Brain microvascular endothelial cell (primary cell): Measurements from ENCODE around the gene PRR13.
A peak's percentile ranks its signal among the peaks of the same experiment; 100 is the strongest.

Source experiments
- DNase-seq: peaks from one replicate; pipeline ENCODE4 v3.0.0-alpha.2; 2020
- H3K27ac ChIP-seq: fragments of 250-450 bp; sonication (Bioruptor Pico); 2 replicates; pipeline ENCODE4 v1.5.1; 2020; ENCODE audit warnings: mild to moderate bottlenecking, moderate library complexity
- H3K27me3 ChIP-seq: fragments of 250-450 bp; sonication (Bioruptor Pico); replicated peaks from 2 replicates; pipeline ENCODE4 v1.5.1; 2020; ENCODE audit warnings: mild to moderate bottlenecking
- H3K36me3 ChIP-seq: fragments of 250-450 bp; sonication (Bioruptor Pico); replicated peaks from 2 replicates; pipeline ENCODE4 v1.5.1; 2020; ENCODE audit warnings: mild to moderate bottlenecking
- H3K4me3 ChIP-seq: 2 replicates; pipeline ENCODE4 v1.5.1; 2011; ENCODE audit warnings: low read depth, mild to moderate bottlenecking, control low read depth, low read length, moderate library complexity
- in situ Hi-C: cut with HindIII; loops from 2 replicates; pipeline ENCODE4 v1.10.0; 2017; ENCODE audit warnings: low sequenced_read_pairs, low pct_ligation_motif_present
- TF ChIP-seq, protein P1 (sequence below): IDR thresholded peaks from 2 replicates; pipeline ENCODE4 v1.5.1; 2011; ENCODE audit warnings: low read depth, mild to moderate bottlenecking, moderate library complexity, low read length, control low read depth, inconsistent platforms; ENCODE audit errors: missing control alignments

The PRR13 gene

DNA sequence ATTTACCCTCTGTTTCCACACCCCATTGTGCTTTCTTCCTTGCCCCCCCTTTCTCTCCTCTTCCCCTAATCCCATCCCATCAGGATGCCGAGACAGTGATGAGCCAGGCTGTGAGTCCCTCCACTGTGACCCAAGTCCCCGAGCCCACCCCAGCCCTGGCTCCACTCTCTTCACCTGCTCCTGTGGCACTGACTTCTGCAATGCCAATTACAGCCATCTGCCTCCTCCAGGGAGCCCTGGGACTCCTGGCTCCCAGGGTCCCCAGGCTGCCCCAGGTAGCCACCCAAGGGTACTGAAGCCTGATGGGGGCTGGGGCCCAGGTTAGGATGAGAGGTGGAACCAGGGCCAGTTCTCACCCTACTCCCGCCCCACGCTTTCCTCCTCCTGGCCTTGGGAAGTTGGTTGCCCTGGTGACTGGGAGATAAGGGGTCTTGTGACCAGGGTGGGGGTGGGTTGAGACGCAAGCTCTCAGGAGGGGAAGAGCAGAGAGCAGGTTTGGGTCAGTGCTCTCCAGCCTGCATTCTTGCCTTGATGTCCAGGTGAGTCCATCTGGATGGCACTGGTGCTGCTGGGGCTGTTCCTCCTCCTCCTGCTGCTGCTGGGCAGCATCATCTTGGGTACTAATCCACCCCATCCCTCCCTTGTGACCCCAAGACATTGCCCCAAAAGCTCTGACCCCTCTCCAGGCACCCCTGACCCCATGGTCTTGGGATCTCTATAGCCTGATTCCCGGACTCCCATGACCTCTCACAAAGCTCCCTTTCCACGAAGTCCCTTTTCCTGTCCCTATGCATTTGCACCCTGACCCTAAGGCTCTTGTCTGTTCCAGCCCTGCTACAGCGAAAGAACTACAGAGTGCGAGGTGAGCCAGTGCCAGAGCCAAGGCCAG, 16.7 kb upstream of the PRR13 start:
- H3K36me3 ChIP-seq: no peaks in the 10 kb centered on the region
- H3K4me3 ChIP-seq: no peak overlapping the region
- no peak for DNase-seq
- H3K27ac ChIP-seq: no peak overlapping the region
- TF ChIP-seq, protein P1, sequence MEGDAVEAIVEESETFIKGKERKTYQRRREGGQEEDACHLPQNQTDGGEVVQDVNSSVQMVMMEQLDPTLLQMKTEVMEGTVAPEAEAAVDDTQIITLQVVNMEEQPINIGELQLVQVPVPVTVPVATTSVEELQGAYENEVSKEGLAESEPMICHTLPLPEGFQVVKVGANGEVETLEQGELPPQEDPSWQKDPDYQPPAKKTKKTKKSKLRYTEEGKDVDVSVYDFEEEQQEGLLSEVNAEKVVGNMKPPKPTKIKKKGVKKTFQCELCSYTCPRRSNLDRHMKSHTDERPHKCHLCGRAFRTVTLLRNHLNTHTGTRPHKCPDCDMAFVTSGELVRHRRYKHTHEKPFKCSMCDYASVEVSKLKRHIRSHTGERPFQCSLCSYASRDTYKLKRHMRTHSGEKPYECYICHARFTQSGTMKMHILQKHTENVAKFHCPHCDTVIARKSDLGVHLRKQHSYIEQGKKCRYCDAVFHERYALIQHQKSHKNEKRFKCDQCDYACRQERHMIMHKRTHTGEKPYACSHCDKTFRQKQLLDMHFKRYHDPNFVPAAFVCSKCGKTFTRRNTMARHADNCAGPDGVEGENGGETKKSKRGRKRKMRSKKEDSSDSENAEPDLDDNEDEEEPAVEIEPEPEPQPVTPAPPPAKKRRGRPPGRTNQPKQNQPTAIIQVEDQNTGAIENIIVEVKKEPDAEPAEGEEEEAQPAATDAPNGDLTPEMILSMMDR: no peak
- in situ Hi-C loops: no loop called here
- H3K27me3 ChIP-seq: no peaks in the 10 kb centered on the region

DNA sequence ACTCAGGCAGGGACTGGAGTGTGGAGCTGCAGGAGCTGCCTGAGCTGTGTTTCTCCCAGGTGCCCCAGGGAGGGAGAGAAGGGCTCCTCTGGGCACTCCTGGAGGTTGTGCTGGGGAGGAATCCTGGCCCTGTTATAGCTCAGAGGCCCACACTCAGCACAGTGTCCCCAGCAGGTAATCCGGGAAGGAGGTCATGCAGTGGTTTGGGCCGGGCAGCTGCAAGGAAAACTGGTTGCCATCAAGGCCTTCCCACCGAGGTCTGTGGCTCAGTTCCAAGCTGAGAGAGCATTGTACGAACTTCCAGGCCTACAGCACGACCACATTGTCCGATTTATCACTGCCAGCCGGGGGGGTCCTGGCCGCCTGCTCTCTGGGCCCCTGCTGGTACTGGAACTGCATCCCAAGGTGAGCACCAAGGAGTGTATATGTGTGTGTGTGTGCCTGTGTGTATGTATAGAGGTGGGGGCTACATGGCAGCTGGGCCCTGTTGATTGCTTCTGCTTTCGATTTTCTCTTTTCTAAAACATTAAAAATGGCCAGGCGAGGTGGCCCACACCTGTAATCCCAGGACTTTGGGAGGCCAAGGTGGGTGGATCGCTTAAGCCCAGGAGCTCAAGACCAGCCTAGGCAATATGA, 15.9 kb upstream of the PRR13 start:
- TF ChIP-seq, protein P1: no peak
- Histone ChIP-seq H3K4me3 (no peak overlapping the region), H3K27me3 (no peaks in the 10 kb centered on the region), H3K36me3 (no peaks in the 10 kb centered on the region), H3K27ac (no peak overlapping the region)
- in situ Hi-C loops: no loop called here
- DNase-seq: no peak

DNA sequence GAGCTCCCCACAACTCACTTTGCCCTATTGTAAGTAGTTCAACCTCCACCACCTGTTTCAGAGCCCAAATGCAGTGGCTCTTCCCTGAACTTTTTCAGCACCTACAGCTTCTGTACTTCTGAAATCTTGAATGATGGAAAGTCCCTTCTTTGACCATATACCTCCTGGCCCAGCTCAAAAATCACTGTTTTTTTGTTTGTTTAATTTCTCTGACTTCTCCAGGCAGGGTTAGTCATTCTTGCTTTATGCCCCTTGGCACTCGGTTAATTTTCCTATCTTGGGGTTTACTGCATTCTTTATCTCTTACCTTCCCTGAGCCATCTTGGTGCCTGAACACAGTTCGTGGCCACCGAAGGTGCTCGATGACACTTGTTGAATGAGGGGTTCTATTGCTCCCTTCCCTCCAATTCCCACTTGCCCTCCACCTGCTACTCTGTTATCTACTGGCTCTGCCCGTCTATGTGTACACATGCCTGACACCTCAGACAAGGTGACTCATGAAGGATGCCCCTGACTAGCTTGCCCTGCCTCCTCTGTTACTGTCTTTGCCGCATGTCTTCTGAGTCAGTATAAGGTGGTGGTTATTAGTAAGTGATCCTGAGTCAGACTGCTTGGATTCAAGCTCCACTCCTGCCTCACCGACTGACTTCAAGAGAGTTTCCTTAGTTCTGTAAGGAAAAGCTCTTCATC, 13.5 kb upstream of the PRR13 start:
- DNase-seq: peak; percentile 85
- Histone ChIP-seq H3K4me3 (no peak overlapping the region), H3K27ac (no peak overlapping the region), H3K27me3 (no peaks in the 10 kb centered on the region), H3K36me3 (no peaks in the 10 kb centered on the region)
- in situ Hi-C loops: no loop called here
- TF ChIP-seq, protein P1: no peak

DNA sequence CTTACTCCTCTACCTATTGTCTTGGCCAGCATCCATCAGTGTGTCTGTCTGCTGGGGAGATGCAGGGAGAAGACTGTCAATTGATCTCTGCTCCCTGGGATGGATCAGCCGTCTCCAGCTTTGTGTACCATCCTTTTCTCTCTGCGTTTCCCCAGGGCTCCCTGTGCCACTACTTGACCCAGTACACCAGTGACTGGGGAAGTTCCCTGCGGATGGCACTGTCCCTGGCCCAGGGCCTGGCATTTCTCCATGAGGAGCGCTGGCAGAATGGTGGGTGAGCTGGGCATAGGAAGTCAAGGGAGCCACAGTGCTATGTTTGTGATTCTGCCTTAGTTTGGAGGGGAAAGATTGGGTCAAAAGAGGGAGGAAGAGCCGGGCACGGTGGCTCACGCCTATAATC, 12.8 kb upstream of the PRR13 start:
- no peak overlapping the region for H3K27ac ChIP-seq
- DNase-seq: no peak
- no peak overlapping the region for H3K4me3 ChIP-seq
- in situ Hi-C loops: no loop called here
- no peaks in the 10 kb centered on the region for H3K36me3 ChIP-seq
- no peaks in the 10 kb centered on the region for H3K27me3 ChIP-seq
- TF ChIP-seq, protein P1: no peak

DNA sequence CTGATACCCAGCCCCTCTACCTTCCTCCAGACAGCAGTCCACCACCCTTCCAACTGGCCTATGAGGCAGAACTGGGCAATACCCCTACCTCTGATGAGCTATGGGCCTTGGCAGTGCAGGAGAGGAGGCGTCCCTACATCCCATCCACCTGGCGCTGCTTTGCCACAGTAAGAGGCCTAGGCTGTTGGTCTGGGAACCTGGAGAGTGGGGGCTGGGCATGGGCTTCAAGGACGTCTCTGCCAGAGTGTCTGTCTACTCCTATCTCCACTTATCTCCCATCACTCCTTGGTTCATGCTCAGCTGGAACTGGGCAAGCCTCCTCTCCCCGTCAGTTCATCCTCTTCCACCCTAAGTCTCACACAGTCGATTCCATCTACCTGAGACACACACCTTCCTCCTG, 11.4 kb upstream of the PRR13 start:
- TF ChIP-seq, protein P1: no peak
- in situ Hi-C loops: no loop called here
- DNase-seq: no peak
- H3K27ac ChIP-seq: no peak overlapping the region
- no peaks in the 10 kb centered on the region for H3K27me3 ChIP-seq
- no peaks in the 10 kb centered on the region for H3K36me3 ChIP-seq
- H3K4me3 ChIP-seq: no peak overlapping the region
